Erythroblast (primary cell): Measurements from ENCODE around the gene LAMB2.

Experiments
- DNase-seq, 2 experiments: peaks; one replicate each; lab custom pipeline; 2025; lab: John Stamatoyannopoulos, UW
- GATA1 ChIP-seq: IDR thresholded peaks from 2 replicates; pipeline ENCODE4 v1.6.1; 2011; ENCODE audit warnings: low read depth, mild to moderate bottlenecking, control low read depth, low read length, moderate library complexity
- POLR2A ChIP-seq: IDR thresholded peaks from 2 replicates; pipeline ENCODE4 v1.6.1; 2011; ENCODE audit warnings: mild to moderate bottlenecking, low read length

The LAMB2 gene

DNA sequence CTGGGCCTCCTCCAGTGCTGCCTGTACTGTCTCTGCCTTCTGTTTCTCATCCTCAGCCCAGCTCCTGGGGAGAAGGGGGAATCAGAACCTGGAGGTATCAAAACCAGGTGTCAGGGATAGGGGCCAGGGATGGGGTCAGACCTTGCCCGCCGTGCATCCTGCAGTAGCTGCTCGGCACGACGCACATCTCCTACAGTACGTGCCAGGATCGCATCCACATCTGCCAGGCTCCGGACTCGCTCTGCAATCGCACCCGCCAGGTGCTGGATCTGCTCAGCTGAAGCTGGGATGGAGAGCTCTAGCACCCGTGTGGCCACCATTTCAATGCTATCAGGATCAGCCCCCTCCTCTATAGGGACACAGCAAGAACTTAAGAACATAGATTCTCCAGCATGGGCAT is 10.8 kb downstream of the LAMB2 start:
- TF ChIP-seq GATA1: no peak
- TF ChIP-seq POLR2A: no peak
- DNase-seq: no peak

- TF ChIP-seq GATA1 (no peak), POLR2A (no peak)
- DNase-seq: no peak
Measured at GRCh38 chr3:49121132-49121736, 11.6 kb downstream of the LAMB2 start.

GRCh38 chr3:49120438-49121131 is 12.3 kb downstream of the LAMB2 start, which contains the start of gene USP19:
Gene USP19, minus strand, starts transcription at chr3:49120823. Its CDS starts 1,678 bp downstream, at chr3:49119145.
- DNase-seq: peak; percentile 96 to 97
- TF ChIP-seq POLR2A (peak; percentile 92), GATA1 (no peak)

DNA sequence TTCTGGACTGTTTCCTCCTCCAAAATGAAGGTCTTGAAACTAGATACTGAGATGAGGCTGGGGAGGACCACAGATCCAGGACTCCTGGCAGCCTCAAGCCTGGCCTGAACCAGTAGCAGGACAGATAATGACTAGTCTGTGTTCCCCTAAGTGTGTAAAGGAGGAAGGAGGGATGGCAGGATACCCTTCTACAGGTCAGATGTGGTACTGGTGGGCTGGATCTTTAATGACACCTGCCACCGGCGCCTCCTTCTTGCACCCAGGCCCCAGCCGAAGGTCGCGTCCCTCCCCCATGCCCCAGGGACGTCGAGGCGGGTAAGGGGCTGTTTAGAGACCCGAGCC is 12.8 kb downstream of the LAMB2 start:
- TF ChIP-seq POLR2A (no peak), GATA1 (no peak)
- DNase-seq: peak; percentile 65 to 71

- TF ChIP-seq POLR2A (no peak), GATA1 (no peak)
- no peak for DNase-seq
Measured at GRCh38 chr3:49119439-49119838, 13.4 kb downstream of the LAMB2 start.

DNA sequence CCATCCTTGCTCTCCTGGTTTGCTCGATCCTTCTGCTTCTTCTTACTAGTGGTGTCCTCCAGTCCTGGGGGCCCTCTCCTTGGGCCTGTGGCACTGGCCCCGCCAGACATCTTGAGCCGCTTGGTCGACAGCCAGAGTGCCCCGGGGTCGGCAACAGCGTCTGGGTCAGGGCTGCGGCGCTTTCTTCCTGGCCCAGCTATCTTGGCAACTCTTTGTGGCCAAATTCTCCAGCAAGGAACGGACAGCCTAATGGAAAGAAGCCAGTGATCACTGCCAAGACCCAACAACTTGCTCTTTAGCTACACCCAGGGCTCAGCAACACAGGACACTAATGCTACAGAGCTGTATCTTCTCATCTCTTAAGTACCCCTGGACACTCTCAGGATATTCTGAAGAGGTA is 13.8 kb downstream of the LAMB2 start:
- DNase-seq: no peak
- no peak for TF ChIP-seq POLR2A
- TF ChIP-seq GATA1: no peak

DNA sequence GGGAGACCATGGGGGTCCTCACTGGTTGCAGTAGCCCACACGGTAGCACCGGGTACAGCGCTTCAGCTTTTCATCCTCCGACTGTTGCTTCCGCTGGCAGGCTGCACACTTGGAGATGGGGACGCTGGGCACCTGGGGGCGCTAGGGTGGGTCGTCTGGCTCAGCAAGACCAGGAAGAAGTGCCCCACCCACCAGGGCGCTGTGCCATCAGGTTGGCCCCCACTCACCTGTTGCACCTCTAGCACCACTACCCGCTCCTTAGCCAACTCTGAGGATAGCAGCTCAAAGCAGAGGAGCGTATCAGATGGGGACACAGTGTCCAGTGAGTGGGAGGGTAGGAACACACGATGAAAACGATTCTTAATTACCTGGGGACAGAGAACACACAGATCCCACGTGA is 20.6 kb downstream of the LAMB2 start:
- TF ChIP-seq GATA1 (no peak), POLR2A (no peak)
- DNase-seq: no peak

GRCh38 chr3:49111347-49111746 is 21.5 kb downstream of the LAMB2 start:
- no peak for TF ChIP-seq GATA1
- TF ChIP-seq POLR2A: no peak

DNA sequence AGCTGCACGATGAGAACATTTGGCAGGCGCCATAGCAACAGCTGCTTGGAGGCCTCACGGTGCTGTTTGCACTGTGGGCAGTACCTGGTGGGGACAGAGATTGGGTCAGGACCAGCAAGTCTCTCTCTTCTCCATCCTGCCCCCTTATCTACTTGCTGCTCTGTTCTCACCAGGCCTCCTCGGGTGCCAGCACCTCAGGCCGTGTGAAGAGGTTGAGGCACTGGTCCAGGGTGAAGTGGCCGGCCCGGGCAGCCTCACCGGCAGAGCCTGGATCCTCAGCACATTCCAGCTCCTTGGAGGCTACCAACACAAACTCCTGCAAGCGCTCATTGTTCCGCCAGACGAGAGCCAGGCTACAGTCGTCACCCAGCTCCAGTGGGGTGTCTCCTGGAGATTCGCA is 22.1 kb downstream of the LAMB2 start:
- DNase-seq: no peak
- TF ChIP-seq GATA1 (no peak), POLR2A (no peak)

More at GRCh38 chr3:49111347-49111746, 21.5 kb downstream of the LAMB2 start:
- DNase-seq: no peak

DNA sequence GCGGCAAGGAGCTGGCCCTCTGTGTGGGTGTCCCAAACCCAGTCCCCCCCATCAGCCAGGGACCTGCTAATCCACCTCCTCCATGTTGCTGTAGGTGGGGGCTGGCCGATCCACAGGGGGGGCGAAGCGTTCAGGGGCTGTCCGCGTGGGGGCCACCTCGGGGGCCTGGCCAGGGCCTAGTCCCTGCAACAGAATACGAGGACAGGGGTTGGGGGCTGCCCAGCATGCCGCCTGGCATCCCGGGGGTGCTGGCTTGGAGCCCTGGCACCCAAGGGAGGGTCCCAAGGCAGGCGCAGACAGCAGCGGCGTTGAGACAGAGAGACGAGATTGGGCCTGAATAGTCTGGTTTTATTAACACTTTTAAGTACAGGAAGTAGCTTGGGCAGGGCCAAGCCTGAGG is 24.5 kb downstream of the LAMB2 start:
- DNase-seq: no peak
- TF ChIP-seq GATA1: no peak
- no peak for TF ChIP-seq POLR2A

GRCh38 chr3:49104427-49105291 is 28.2 kb downstream of the LAMB2 start, which contains the start of gene QARS1:
Gene QARS1, minus strand, starts transcription at chr3:49104757. Its CDS starts 24 bp downstream, at chr3:49104733.
- TF ChIP-seq GATA1 (no peak), POLR2A (peak; percentile 73)
- DNase-seq: peak; percentile 90 to 92

DNA sequence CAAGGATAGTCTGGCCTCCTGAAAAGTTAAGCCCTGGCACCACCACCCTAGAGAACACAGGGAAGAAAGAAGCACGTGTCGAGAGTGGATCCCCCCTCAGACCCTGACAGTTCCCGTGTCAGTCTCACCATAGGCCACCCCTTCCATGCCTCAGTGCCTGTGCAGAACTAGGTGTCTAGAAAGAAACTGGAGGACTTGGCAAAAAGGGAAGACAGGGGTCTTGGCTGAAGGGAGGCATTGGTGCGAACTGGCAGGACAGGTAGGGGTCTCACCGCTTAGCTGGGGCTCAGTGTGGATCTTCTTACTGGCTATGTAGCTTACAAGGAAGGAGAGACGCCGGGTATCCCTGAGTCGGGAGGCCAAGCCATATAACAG is 28.8 kb downstream of the LAMB2 start:
- DNase-seq: no peak
- no peak for TF ChIP-seq POLR2A
- TF ChIP-seq GATA1: no peak

DNA sequence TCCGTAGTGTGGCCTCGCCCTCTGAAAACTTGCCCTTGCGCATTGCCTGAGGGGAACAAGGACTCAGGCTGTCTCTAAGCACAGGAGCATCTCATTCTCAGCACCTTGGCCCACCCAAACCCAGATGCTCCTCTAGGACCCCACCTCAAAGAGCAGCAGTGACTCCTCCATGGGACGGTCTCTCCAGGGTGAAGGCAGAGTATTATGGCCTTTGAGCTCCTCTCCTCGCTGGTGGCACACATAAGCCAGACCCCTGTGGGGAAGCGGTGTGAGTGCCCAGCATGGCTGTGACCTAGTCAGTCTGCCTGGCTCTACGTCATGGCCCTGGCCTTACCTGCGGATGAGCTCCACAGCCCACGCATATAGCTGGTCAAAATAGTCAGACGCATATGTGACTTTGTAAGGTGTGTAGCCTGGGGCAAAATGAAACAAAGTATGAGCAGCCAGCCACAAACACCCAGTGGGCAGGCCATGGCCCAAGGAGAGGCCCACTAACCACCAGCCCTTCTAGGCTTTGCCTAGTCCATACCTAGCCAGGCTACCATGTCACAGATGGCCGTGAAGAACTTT is 32.7 kb downstream of the LAMB2 start:
- DNase-seq: no peak
- TF ChIP-seq POLR2A (no peak), GATA1 (no peak)

GRCh38 chr3:49098910-49099630 is 33.8 kb downstream of the LAMB2 start:
- DNase-seq: no peak
- no peak for TF ChIP-seq POLR2A
- no peak for TF ChIP-seq GATA1
